ENCODE results near the gene AHSP. TPM values are rescaled to one million over a fixed set of nuclear protein-coding genes. Genes with fewer than 3 reads are reported as not detected.
A peak's percentile ranks its signal among the peaks of the same experiment; 100 is the strongest.
"Not testable (repeated sequence)": the region's sequence is repeated elsewhere in the genome, so short reads cannot be mapped to it uniquely, and the experiment has no call there.

The AHSP gene
- polyA plus RNA-seq, 4 donors, result 3.9 to 29.0 (median 6.7) TPM

GRCh38 chr16:31529937-31530312 lies 2.2 kb downstream of the AHSP start:
- DNase-seq (ENCODE audit: low read depth in 4 of 4, low spot score in 2 of 4), result no peak

GRCh38 chr16:31530405-31530804 lies 2.7 kb downstream of the AHSP start:
- no peak for DNase-seq (ENCODE audit: low read depth in 4 of 4, low spot score in 2 of 4)

GRCh38 chr16:31531096-31531495 lies 3.4 kb downstream of the AHSP start:
- no peak for DNase-seq (ENCODE audit: low read depth in 4 of 4, low spot score in 2 of 4)

- DNase-seq (ENCODE audit: low read depth in 4 of 4, low spot score in 2 of 4), result no peak
Observed at GRCh38 chr16:31532120-31532519, 4.4 kb downstream of the AHSP start.

- no peak for DNase-seq (ENCODE audit: low read depth in 4 of 4, low spot score in 2 of 4)
Observed at GRCh38 chr16:31532896-31533295, 5.2 kb downstream of the AHSP start.

GRCh38 chr16:31535737-31536136 lies 8.0 kb downstream of the AHSP start:
- no peak for DNase-seq (ENCODE audit: low read depth in 4 of 4, low spot score in 2 of 4)

GRCh38 chr16:31536804-31537361 lies 9.2 kb downstream of the AHSP start:
- no peak for DNase-seq (ENCODE audit: low read depth in 4 of 4, low spot score in 2 of 4)

GRCh38 chr16:31537362-31538242 lies 9.9 kb downstream of the AHSP start:
- DNase-seq (ENCODE audit: low read depth in 4 of 4, low spot score in 2 of 4), result no peak

GRCh38 chr16:31538243-31538598 lies 10.5 kb downstream of the AHSP start:
- not testable (repeated sequence) for DNase-seq (ENCODE audit: low read depth in 4 of 4, low spot score in 2 of 4)

- not testable (repeated sequence) for DNase-seq (ENCODE audit: low read depth in 4 of 4, low spot score in 2 of 4)
Observed at GRCh38 chr16:31539762-31540161, 12.1 kb downstream of the AHSP start.

- no peak for DNase-seq (ENCODE audit: low read depth in 4 of 4, low spot score in 2 of 4)
Observed at GRCh38 chr16:31542763-31543162, 15.1 kb downstream of the AHSP start.

GRCh38 chr16:31561426-31562233 lies 33.9 kb downstream of the AHSP start:
- DNase-seq (ENCODE audit: low read depth in 4 of 4, low spot score in 2 of 4), result no peak

GRCh38 chr16:31568577-31569359 lies 41.1 kb downstream of the AHSP start:
- DNase-seq (ENCODE audit: low read depth in 4 of 4, low spot score in 2 of 4), result peak in 1 of 4 donors; percentile 11

- no peak for DNase-seq (ENCODE audit: low read depth in 4 of 4, low spot score in 2 of 4)
Observed at GRCh38 chr16:31569360-31569717, 41.6 kb downstream of the AHSP start.

GRCh38 chr16:31572821-31573220 lies 45.1 kb downstream of the AHSP start:
- DNase-seq (ENCODE audit: low read depth in 4 of 4, low spot score in 2 of 4), result no peak

- DNase-seq (ENCODE audit: low read depth in 4 of 4, low spot score in 2 of 4), result not testable (repeated sequence)
Observed at GRCh38 chr16:31574159-31574558, 46.5 kb downstream of the AHSP start.

GRCh38 chr16:31577411-31577810 lies 49.7 kb downstream of the AHSP start:
- no peak for DNase-seq (ENCODE audit: low read depth in 4 of 4, low spot score in 2 of 4)
